ENCODE results near the gene MMP2. TPM values are rescaled to one million over a fixed set of nuclear protein-coding genes. Genes with fewer than 3 reads are reported as not detected.

MMP2 gene
- total RNA-seq, 6 donors from 2014 or later: 45.7 to 265 (median 143) TPM

DNA sequence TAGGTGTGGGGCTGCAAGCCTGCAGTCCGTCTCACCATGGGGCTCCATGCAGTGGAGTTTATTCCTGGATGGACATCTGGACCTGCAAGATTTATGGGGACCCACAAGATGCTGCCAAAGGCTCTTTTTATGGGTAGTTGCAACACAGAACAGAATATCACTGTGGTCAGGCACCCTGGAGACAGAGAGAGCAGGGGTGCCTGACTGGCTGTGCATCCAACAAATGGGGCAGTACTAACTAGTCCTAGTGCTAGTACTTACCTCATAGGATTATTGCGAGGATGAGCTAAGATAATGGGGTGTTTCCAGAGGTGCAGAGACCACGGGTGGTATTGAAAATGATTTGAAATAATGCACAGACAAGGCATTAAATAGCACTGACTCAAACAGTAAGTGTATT is 42.4 kb upstream of the MMP2 start:
- Histone ChIP-seq H3K27ac (no peak overlapping the region), H3K4me3 (no peak overlapping the region), H3K9me3 (no peaks in the 10 kb centered on the region), H3K27me3 (no peaks in the 10 kb centered on the region), H3K4me1 (peaks cover 0 to 7% (median 2%) of the 10 kb centered on the region in 4 donors), H3K36me3 (no peaks in the 10 kb centered on the region)
- no peak for TF ChIP-seq POLR2A (IDR thresholded peaks at IDR 0.05)
- no peak for TF ChIP-seq EP300 (IDR thresholded peaks at IDR 0.05)
- TF ChIP-seq, protein P1, sequence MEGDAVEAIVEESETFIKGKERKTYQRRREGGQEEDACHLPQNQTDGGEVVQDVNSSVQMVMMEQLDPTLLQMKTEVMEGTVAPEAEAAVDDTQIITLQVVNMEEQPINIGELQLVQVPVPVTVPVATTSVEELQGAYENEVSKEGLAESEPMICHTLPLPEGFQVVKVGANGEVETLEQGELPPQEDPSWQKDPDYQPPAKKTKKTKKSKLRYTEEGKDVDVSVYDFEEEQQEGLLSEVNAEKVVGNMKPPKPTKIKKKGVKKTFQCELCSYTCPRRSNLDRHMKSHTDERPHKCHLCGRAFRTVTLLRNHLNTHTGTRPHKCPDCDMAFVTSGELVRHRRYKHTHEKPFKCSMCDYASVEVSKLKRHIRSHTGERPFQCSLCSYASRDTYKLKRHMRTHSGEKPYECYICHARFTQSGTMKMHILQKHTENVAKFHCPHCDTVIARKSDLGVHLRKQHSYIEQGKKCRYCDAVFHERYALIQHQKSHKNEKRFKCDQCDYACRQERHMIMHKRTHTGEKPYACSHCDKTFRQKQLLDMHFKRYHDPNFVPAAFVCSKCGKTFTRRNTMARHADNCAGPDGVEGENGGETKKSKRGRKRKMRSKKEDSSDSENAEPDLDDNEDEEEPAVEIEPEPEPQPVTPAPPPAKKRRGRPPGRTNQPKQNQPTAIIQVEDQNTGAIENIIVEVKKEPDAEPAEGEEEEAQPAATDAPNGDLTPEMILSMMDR (IDR thresholded peaks at IDR 0.05): no peak
- no peak for TF ChIP-seq POLR2AphosphoS5 (IDR thresholded peaks at IDR 0.05)
- DNase-seq (no peak), ATAC-seq (ENCODE audit: low FRiP score in 2 of 2) (no peak)
- WGBS, 2 donors: 73 to 77% methylated on average over 3 of the region's 3 CpGs

DNA sequence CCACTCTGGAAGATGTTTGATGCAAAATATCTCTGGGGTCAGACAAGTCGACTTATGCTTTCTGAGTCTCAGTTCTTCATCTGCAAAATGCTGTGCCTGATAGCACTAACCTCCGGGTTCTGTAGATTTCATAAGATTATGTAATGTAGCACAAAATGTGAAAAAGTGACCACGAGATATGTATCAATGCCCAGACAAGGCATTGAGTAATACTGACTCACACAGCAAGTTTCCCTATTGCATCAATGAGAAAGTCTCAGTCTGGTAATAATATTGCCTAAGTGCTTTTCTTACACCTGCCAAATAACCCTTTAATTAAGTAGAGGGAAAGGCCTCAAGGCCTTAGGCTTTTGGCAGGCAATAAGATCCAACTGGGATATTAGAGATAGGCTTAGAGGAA is 41.4 kb upstream of the MMP2 start:
- Histone ChIP-seq H3K27me3 (no peaks in the 10 kb centered on the region), H3K4me1 (peaks cover 0 to 7% (median 2%) of the 10 kb centered on the region in 4 donors), H3K36me3 (no peaks in the 10 kb centered on the region), H3K27ac (peak overlapping the region in 2 of 4 donors; percentile 12 to 28), H3K4me3 (no peak overlapping the region), H3K9me3 (no peaks in the 10 kb centered on the region)
- no peak for DNase-seq
- TF ChIP-seq POLR2AphosphoS5 (IDR thresholded peaks at IDR 0.05): peak in 1 of 2 donors; percentile 20
- TF ChIP-seq EP300 (IDR thresholded peaks at IDR 0.05): peak in 2 of 4 donors; percentile 65 to 93
- TF ChIP-seq, protein P1 (IDR thresholded peaks at IDR 0.05): no peak
- TF ChIP-seq POLR2A (IDR thresholded peaks at IDR 0.05): no peak
- peak; percentile 61 to 88 for ATAC-seq (ENCODE audit: low FRiP score in 2 of 2)
- 30 to 52% methylated on average over 3 of the region's 3 CpGs for WGBS, 2 donors

DNA sequence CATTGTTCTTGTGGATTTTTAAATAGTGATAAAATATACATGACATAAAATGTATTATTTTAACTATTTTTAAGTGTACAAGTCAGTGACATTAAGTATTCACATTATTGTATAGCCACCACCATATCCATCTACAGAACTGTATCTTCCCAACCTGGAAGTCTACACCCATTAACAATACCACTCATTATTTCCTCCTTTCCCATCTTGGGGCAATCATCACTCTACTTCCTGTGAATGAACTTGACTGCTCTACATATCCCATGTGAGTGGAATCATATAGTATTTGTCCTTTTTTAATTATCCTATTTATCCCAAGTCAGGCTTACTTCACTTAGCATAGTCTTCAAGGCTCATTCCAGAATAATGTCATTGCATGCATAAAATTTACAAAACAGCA is 40.7 kb upstream of the MMP2 start:
- no peak for ATAC-seq (ENCODE audit: low FRiP score in 2 of 2)
- no peaks in the 10 kb centered on the region for H3K36me3 ChIP-seq
- no peaks in the 10 kb centered on the region for H3K27me3 ChIP-seq
- peaks cover 0 to 7% (median 2%) of the 10 kb centered on the region in 4 donors for H3K4me1 ChIP-seq
- no peaks in the 10 kb centered on the region for H3K9me3 ChIP-seq
- H3K4me3 ChIP-seq: no peak overlapping the region
- H3K27ac ChIP-seq: peak overlapping the region in 1 of 4 donors; percentile 12
- DNase-seq: no peak
- TF ChIP-seq EP300 (IDR thresholded peaks at IDR 0.05) (no peak), POLR2A (IDR thresholded peaks at IDR 0.05) (no peak), POLR2AphosphoS5 (IDR thresholded peaks at IDR 0.05) (no peak)
- TF ChIP-seq, protein P1 (IDR thresholded peaks at IDR 0.05): no peak

DNA sequence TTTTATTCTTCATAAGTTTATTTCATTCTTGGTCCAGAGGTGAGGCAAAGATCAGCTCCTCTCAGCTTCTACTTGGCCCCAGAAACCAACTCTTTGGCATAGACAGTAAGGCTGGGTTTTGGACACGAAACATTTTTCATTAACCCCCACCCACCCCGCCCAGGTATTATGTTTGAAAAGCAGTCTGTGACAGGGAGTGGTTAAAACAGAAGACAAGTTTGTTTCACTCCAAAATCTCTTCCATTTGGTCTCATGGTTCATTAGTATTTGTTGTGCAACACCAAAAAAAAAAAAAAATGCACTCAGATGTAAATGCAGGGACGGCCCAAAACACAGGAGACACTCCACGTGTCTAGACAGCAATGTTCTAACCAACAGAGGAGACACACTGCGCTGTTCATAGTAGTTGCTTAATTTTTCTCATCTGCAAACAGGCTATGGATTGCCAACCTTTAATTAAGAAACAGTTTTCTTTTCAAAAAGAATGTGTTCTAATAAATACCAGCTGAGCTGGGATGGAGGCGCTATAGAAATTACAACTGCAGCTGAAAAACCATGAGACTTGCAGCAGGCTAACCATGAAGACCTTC is 39.8 kb upstream of the MMP2 start:
- H3K27me3 ChIP-seq: no peaks in the 10 kb centered on the region
- DNase-seq: no peak
- peak in 1 of 2 donors; percentile 83 for ATAC-seq (ENCODE audit: low FRiP score in 2 of 2)
- no peak overlapping the region for H3K4me3 ChIP-seq
- H3K36me3 ChIP-seq: no peaks in the 10 kb centered on the region
- no peaks in the 10 kb centered on the region for H3K9me3 ChIP-seq
- no peak for TF ChIP-seq POLR2A (IDR thresholded peaks at IDR 0.05)
- no peak overlapping the region for H3K27ac ChIP-seq
- H3K4me1 ChIP-seq: peaks cover 0 to 7% (median 2%) of the 10 kb centered on the region in 4 donors
- WGBS, 2 donors: 75 to 87% methylated on average over 6 of the region's 6 CpGs

DNA sequence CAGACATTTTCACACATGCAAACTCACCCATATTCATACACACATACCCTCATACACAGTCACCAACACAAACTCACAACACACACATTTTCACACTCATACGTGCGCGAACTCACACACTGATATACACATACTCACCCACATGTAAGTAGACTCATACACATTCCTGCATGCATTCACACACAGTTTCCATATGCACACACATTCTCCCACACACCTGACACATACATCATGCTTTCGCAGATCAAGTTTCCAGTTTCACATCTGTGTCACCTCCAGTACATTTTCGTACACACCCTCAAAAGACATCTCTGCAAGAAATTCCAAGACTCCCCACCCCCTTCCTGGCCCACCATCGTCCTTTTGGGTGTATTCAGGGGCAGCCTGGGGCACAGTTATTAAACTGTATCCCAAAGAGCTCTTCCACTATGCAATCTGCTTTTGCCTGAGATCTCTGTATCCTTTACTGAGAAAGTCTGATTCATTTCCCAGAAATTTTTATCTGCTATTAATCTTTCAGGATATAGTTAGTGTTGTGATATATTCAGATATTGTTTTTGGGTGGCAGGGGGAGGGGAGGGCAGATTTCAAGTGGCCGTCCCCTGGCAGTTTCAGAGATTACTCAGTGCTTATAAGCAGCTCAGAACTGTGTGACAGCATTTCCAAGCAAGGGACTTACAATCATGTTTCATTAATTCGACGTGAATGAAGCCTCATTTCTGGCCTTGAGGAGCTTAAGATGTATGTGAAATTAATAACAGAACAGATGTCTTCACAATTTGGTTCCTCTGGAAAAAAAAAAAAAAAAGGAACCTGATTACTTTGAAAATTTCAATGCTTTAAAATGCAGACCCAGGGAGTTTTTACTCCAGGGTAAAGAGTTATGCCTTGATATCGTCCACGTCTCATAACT is 35.3 kb upstream of the MMP2 start:
- Histone ChIP-seq H3K4me3 (no peak overlapping the region), H3K9me3 (no peaks in the 10 kb centered on the region), H3K36me3 (no peaks in the 10 kb centered on the region), H3K4me1 (peaks cover 0 to 3% (median 0%) of the 10 kb centered on the region in 4 donors), H3K27ac (no peak overlapping the region), H3K27me3 (no peaks in the 10 kb centered on the region)
- ATAC-seq (ENCODE audit: low FRiP score in 2 of 2): no peak
- TF ChIP-seq POLR2AphosphoS5 (IDR thresholded peaks at IDR 0.05) (no peak), POLR2A (IDR thresholded peaks at IDR 0.05) (no peak), EP300 (IDR thresholded peaks at IDR 0.05) (no peak)
- TF ChIP-seq, protein P1 (IDR thresholded peaks at IDR 0.05): no peak
- 65% methylated on average over 11 of the region's 11 CpGs for WGBS, 2 donors
- DNase-seq: no peak
